ENCODE measurements around the gene TSPAN7.

TSPAN7 gene

GRCh38 chrX:38654302-38654701, 93.0 kb downstream of the TSPAN7 start:
- DNase-seq (ENCODE audit: low read depth) = no peak
- H3K4me3 ChIP-seq (ENCODE audit: control insufficient read depth, low read depth, low read length) = no peak overlapping the region
- TF ChIP-seq CTCF (IDR thresholded peaks at IDR 0.05; ENCODE audit: control insufficient read depth, insufficient read depth, low read depth, low read length, missing control alignments) = peak; percentile 61

GRCh38 chrX:38656350-38656915, 95.1 kb downstream of the TSPAN7 start:
- no peak for TF ChIP-seq CTCF (IDR thresholded peaks at IDR 0.05; ENCODE audit: control insufficient read depth, insufficient read depth, low read depth, low read length, missing control alignments)
- no peak for DNase-seq (ENCODE audit: low read depth)
- H3K4me3 ChIP-seq (ENCODE audit: control insufficient read depth, low read depth, low read length) = no peak overlapping the region

- no peak for TF ChIP-seq CTCF (IDR thresholded peaks at IDR 0.05; ENCODE audit: control insufficient read depth, insufficient read depth, low read depth, low read length, missing control alignments)
- no peak for DNase-seq (ENCODE audit: low read depth)
These were observed 96.2 kb downstream of the TSPAN7 start for GRCh38 chrX:38657562-38657961.

GRCh38 chrX:38660395-38661102, 99.2 kb downstream of the TSPAN7 start:
- TF ChIP-seq CTCF (IDR thresholded peaks at IDR 0.05; ENCODE audit: control insufficient read depth, insufficient read depth, low read depth, low read length, missing control alignments) = no peak
- no peak for DNase-seq (ENCODE audit: low read depth)
- no peak overlapping the region for H3K4me3 ChIP-seq (ENCODE audit: control insufficient read depth, low read depth, low read length)

More at GRCh38 chrX:38657562-38657961, 96.2 kb downstream of the TSPAN7 start:
- no peak overlapping the region for H3K4me3 ChIP-seq (ENCODE audit: control insufficient read depth, low read depth, low read length)

- no peak overlapping the region for H3K4me3 ChIP-seq (ENCODE audit: control insufficient read depth, low read depth, low read length)
- DNase-seq (ENCODE audit: low read depth) = no peak
- no peak for TF ChIP-seq CTCF (IDR thresholded peaks at IDR 0.05; ENCODE audit: control insufficient read depth, insufficient read depth, low read depth, low read length, missing control alignments)
These were observed 99.7 kb downstream of the TSPAN7 start for GRCh38 chrX:38661103-38661441.

GRCh38 chrX:38661561-38661960, 100.2 kb downstream of the TSPAN7 start:
- TF ChIP-seq CTCF (IDR thresholded peaks at IDR 0.05; ENCODE audit: control insufficient read depth, insufficient read depth, low read depth, low read length, missing control alignments) = no peak
- no peak overlapping the region for H3K4me3 ChIP-seq (ENCODE audit: control insufficient read depth, low read depth, low read length)
- no peak for DNase-seq (ENCODE audit: low read depth)

Measured in AG09309 (cell line).